ENCODE measurements around the gene ASPSCR1. TPM values are rescaled to one million over a fixed set of nuclear protein-coding genes. Genes with fewer than 3 reads are reported as not detected.

Gene ASPSCR1
- total and polyA plus RNA-seq, 8 donors, result 35.1 to 64.3 (median 44.4) TPM

DNA sequence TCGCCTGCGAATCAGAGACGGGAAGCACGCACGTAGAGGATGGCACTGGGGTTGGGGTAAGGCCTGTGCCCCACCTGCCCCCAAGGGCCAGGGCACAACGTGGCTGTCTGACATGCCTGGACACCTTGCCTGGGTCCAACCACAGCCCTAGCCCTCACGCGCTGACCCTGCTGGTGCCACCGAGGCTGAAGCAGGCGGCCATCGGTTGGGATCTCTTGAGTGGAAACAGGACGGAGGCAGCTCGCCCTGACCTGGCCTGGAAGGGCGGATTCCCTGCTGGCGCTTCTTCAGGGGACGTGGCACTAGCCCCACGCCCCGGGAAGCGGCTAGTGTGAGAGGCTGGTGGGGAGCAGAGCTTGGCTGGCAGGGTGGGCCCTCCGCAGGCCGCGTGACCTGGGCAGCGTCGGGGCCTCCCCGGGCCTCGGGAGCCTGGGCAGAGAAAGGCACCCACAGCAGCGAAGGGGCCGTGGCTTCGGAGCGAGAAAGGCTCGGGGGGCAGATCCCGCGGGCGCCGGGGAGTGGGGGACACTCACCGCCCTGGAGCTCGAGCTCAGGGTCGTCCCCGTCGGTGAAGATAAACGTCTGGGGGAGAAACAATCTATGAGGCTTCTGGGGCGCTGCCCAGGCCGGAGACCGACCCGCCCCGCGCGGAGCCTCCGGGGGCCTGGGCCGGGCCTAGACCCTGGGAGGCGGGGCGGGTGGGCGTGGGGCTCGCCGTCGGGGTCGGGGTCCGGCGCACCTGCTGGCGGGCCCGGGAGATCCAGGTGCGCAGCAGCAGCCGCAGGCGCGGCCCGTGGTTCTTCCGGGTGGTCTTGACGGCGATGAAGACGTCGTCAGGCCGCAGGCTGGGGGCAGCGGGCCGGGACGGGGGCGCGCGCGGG, 73.6 kb downstream of the ASPSCR1 start:
- peak overlapping the region; percentile 75 to 79 for H3K4me3 ChIP-seq
- no peaks in the 10 kb centered on the region for H3K27me3 ChIP-seq
- no peaks in the 10 kb centered on the region for H3K9me3 ChIP-seq
- H3K36me3 ChIP-seq, result peaks cover 0 to 64% of the 10 kb centered on the region in 2 donors
- ATAC-seq (peak; percentile 12), DNase-seq (peak in 1 of 4 donors; percentile 80)
- peak overlapping the region in 1 of 2 donors; percentile 41 for H3K27ac ChIP-seq
- TF ChIP-seq CTCF (IDR thresholded peaks at IDR 0.05), result no peak
- H3K4me1 ChIP-seq, result peaks cover 17 to 41% of the 10 kb centered on the region in 2 donors
- intact Hi-C loops (cut with DNase I), result no loop called here

- ATAC-seq, result peak; percentile 86
- intact Hi-C loops (cut with DNase I), result no loop called here
- Histone ChIP-seq H3K27ac (peak within 1 kb of the TSS in 1 of 2 donors; percentile 41), H3K4me1 (peaks cover 17 to 41% of the 10 kb centered on the region in 2 donors), H3K9me3 (no peaks in the 10 kb centered on the region), H3K27me3 (no peaks in the 10 kb centered on the region), H3K4me3 (peak within 1 kb of the TSS; percentile 75 to 87), H3K36me3 (peaks cover 0 to 68% of the 10 kb centered on the region in 2 donors)
- no peak for TF ChIP-seq CTCF (IDR thresholded peaks at IDR 0.05)
- peak; percentile 59 to 96 (median 73) for DNase-seq
Observed at GRCh38 chr17:82051776-82052637, 74.6 kb downstream of the ASPSCR1 start, which contains the start of the genes GPS1 and RFNG. Gene GPS1 (plus strand): TSS chr17:82051898. CDS start chr17:82051932, 34 bp downstream. Gene RFNG (minus strand): TSS chr17:82051811. CDS start chr17:82051766, 45 bp downstream.

- no peak for DNase-seq
Observed at GRCh38 chr17:82052638-82053059, 75.2 kb downstream of the ASPSCR1 start.

GRCh38 chr17:82053130-82053529, 75.7 kb downstream of the ASPSCR1 start:
- Histone ChIP-seq H3K36me3 (peaks cover 0 to 68% of the 10 kb centered on the region in 2 donors), H3K4me3 (peak overlapping the region in 1 of 2 donors; percentile 75)

More at GRCh38 chr17:82052638-82053059, 75.2 kb downstream of the ASPSCR1 start:
- H3K9me3 ChIP-seq, result no peaks in the 10 kb centered on the region
- peak overlapping the region; percentile 75 to 87 for H3K4me3 ChIP-seq
- intact Hi-C loops (cut with DNase I), result no loop called here
- no peak overlapping the region for H3K27ac ChIP-seq
- peaks cover 0 to 68% of the 10 kb centered on the region in 2 donors for H3K36me3 ChIP-seq
- H3K27me3 ChIP-seq, result no peaks in the 10 kb centered on the region
- ATAC-seq, result no peak
- TF ChIP-seq CTCF (IDR thresholded peaks at IDR 0.05), result no peak
- peaks cover 17 to 41% of the 10 kb centered on the region in 2 donors for H3K4me1 ChIP-seq

More at GRCh38 chr17:82053130-82053529, 75.7 kb downstream of the ASPSCR1 start:
- Histone ChIP-seq H3K4me1 (peaks cover 17 to 41% of the 10 kb centered on the region in 2 donors), H3K27me3 (no peaks in the 10 kb centered on the region), H3K9me3 (no peaks in the 10 kb centered on the region), H3K27ac (no peak overlapping the region)
- ATAC-seq (no peak), DNase-seq (peak in 1 of 4 donors; percentile 60)
- TF ChIP-seq CTCF (IDR thresholded peaks at IDR 0.05), result no peak
- intact Hi-C loops (cut with DNase I), result no loop called here
